ENCODE data around the gene SMIM13. TPM values are rescaled to one million over a fixed set of nuclear protein-coding genes. Genes with fewer than 3 reads are reported as not detected.

Gene SMIM13
- 7.6 and 8.3 TPM in 2 replicates for total RNA-seq

DNA sequence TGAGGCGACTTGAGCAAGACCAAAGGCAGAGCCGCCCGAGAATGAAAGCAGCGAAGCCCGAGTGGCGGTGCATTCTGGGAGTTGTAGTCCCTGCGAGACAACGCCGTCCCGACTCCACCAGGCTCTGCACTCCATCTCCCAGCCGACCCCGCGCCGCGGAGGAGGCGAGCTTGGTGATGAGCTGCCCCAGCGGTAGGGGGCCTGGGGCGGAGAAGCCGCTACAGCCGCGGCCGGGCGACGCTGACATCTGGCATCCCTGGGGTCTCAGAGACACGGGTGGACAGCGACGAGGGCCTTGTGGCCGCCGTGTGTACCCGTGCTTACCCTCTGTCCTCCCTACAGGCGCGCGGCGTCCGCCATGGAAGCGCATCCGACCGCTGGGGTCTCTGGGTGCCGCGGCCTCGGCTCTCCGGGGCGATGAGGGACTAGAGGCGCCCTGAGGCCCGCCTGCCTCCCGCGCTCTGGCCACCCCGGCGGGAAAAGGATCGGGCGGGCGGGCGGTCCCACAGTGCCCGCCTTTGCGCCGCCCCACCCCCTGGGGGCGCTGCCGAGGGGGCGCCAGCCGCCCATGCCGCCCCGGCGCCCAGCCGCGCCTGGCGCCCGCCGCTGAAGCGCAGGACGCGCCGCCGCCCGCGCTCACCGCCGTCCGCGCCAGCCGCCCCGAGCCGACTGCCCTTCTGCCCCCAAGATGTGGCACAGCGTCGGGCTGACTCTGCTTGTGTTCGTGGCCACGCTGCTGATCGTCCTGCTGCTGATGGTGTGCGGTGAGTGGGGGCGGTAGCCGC lies at the start of gene SMIM13:
TSS of gene SMIM13 (plus strand) at position 209 of the 785 bp plus-strand sequence. CDS start at position 689, 480 bp downstream.

DNA sequence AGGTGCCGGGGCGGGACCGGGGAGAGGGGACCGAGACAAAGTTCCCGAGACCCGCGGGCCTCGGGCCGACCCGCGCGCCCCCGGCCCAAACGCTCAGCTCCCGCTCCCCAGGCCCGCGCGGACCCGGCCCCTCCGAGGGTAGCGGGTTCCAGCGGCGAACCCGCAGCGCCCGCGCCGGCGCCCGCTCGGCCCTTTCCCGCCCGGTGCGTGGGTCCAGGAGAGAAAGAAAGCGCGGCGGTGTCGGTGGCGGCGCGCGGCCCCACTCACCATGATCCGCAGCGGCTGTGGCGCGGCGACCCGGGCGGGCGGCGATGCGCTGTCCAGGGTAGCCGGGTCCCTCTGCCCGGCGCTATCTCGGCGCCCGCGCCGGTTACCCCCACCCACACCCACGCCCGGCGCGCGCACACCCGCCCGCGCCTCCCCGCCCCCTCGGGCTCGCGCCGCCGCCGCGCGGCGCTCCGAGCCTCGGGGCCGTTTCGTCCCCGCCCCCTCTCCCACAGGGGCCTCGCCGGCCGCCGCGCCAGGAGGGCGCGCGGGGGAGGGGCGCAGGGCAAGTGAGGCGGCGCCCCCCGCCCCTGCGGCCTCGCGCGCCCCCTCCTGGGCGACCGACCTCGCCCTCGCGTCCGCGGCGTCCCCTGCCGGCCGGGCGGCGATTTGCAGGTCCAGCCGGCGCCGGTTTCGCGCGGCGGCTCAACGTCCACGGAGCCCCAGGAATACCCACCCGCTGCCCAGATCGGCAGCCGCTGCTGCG lies 49.5 kb upstream of the SMIM13 start, which contains the start of gene ELOVL2:
TSS of gene ELOVL2 (minus strand) at position 345 of the 751 bp plus-strand sequence. CDS start at position 270, 75 bp downstream.

DNA sequence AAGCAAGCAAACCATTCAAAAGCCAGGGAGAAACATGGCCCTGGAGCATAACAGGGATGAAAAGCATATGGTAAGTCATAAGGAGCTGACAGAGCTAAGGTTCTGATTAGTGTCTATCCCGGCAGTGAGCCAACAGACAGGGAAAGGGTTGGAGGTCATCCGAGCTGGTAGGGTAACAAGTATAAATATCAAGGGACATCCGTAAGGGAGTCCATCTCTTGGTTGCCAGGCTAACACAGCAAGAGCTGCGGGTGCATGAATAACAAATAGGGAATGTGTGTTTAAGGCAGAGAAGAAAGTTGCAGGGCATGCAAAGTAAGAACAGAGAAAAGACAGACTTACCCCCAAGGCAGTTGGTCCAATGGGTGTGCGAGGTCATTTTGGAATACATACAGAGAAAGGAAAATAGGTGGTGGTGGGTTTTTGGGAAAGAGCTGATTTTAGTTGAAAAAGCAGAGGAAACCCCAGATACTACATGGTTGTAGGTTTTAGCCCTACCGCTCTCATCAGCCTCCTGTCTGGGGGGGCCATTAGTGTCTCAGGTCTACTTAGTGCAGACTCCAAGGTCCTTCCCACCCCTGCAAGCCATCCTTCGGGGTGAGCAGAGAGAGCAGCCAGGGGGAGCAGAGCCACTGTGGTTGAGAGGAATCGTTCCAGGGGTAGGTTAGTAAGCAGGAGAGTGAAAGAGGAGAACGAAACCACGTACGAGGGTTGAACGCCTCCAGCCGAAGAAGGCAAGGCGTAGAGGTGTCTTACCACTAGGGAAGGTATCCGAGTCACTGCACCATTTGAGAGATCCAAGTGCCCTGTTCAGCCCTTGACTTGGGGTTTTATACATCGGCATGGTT lies 17.5 kb downstream of the SMIM13 start, which contains the start of gene ERVFRD-1:
TSS of gene ERVFRD-1 (minus strand) at position 805 of the 848 bp plus-strand sequence. CDS start 6,415 bp downstream, outside the sequence.

Other genes starting within 250 kb of the SMIM13 start
- gene GCM2, start 211.8 kb upstream of the SMIM13 start, total RNA-seq: not detected in 2 replicates
- 0.23 and 0.61 TPM in 2 replicates for gene SYCP2L, start 206.8 kb upstream of the SMIM13 start, total RNA-seq
- gene ELOVL2, start 49.5 kb upstream of the SMIM13 start, total RNA-seq: 0.04 TPM in 1 of 2 replicates, not detected in the other
- not detected in 2 replicates for gene ERVFRD-1, start 17.9 kb downstream of the SMIM13 start, total RNA-seq
- 3.9 and 6.6 TPM in 2 replicates for gene NEDD9, start 138.8 kb downstream of the SMIM13 start, total RNA-seq